B cell (primary cell): ENCODE results near the gene SLU7. TPM values are rescaled to one million over a fixed set of nuclear protein-coding genes. Genes with fewer than 3 reads are reported as not detected.

Experiments
- ATAC-seq: fragments of 200-7000 bp; cut with Tn5 transposase; one replicate; pipeline ENCODE4 v1.10.0; 2021; ENCODE audit warnings: low read depth, mild to moderate bottlenecking, moderate number of reproducible peaks, moderate library complexity
- CTCF ChIA-PET: fragments of 350-600 bp; sonication (Branson Sonifier 250); formaldehyde crosslinking; loops from one replicate; lab custom pipeline; 2021; ENCODE audit warnings: antibody characterized with exemption, inconsistent platforms; lab: Charles Lee
- POLR2A ChIA-PET: fragments of 350-600 bp; sonication (Branson Sonifier 250); formaldehyde crosslinking; loops from one replicate; lab custom pipeline; 2021; ENCODE audit warnings: antibody characterized with exemption; lab: Charles Lee
- DNase-seq: peaks from one replicate; pipeline ENCODE4 v3.0.0; 2013
- H2AFZ ChIP-seq: 2 replicates; pipeline ENCODE4 v1.6.1; 2012; ENCODE audit warnings: mild to moderate bottlenecking, low read depth, low read length; ENCODE audit not compliant: insufficient read depth, poor library complexity, severe bottlenecking
- H3K27ac ChIP-seq, 2 donors: 1 replicate in 1 of 2; 2 replicates in 1 of 2; pipeline ENCODE4 v1.5.1; 2012 to 2013; ENCODE audit warnings: low read length in 2 of 2, mild to moderate bottlenecking in 2 of 2, moderate library complexity in 1 of 2
- H3K27me3 ChIP-seq, 4 experiments: fragments of 200-600 bp in 1 of 4; sonication (generic) in 1 of 4; replicated peaks in 1 of 4; 1 replicate in 2 of 4; 2 replicates in 2 of 4; pipeline versions ENCODE4 v1.6.1 to v1.7.0; 2013 to 2016; ENCODE audit warnings: low read length in 3 of 4, mild to moderate bottlenecking in 2 of 4, mixed read lengths in 1 of 4, moderate library complexity in 1 of 4; ENCODE audit not compliant: insufficient read depth in 4 of 4, control insufficient read depth in 3 of 4; ENCODE audit errors: control extremely low read depth in 1 of 4
- H3K36me3 ChIP-seq, 2 experiments: replicated peaks in 1 of 2; 1 replicate in 1 of 2; 2 replicates in 1 of 2; pipeline versions ENCODE4 v1.6.1 to v1.7.1; 2013; ENCODE audit warnings: low read length in 1 of 2; ENCODE audit not compliant: insufficient read depth in 2 of 2, control insufficient read depth in 1 of 2; ENCODE audit errors: control extremely low read depth in 1 of 2, extremely low read depth in 1 of 2
- H3K4me1 ChIP-seq, 2 donors: fragments of 200-600 bp in 1 of 2; sonication (generic) in 1 of 2; 1 replicate in 1 of 2; 2 replicates in 1 of 2; pipeline versions ENCODE4 v1.5.1 to v1.6.1; 2013 to 2017; ENCODE audit warnings: low read length in 2 of 2; ENCODE audit not compliant: control insufficient read depth in 2 of 2, insufficient read depth in 2 of 2
- H3K4me2 ChIP-seq: replicated peaks from 2 replicates; pipeline ENCODE3; 2012; ENCODE audit warnings: mild to moderate bottlenecking, low read depth, low read length; ENCODE audit not compliant: poor library complexity, severe bottlenecking
- H3K4me3 ChIP-seq, 5 experiments: fragments of 200-600 bp in 1 of 5; sonication (generic) in 1 of 5; 1 replicate in 3 of 5; 2 replicates in 2 of 5; pipeline versions ENCODE4 v1.5.1 to v1.7.0; 2011 to 2016; ENCODE audit warnings: low read length in 4 of 5, mild to moderate bottlenecking in 4 of 5, low read depth in 2 of 5, control low read depth in 1 of 5, moderate library complexity in 1 of 5; ENCODE audit not compliant: insufficient read depth in 1 of 5; ENCODE audit errors: control extremely low read depth in 1 of 5, extremely low read depth in 1 of 5
- H3K79me2 ChIP-seq: fragments of 200-600 bp; sonication (generic); one replicate; pipeline ENCODE4 v1.6.0; 2016; ENCODE audit warnings: low read length; ENCODE audit not compliant: control insufficient read depth, insufficient read depth
- H3K9ac ChIP-seq: fragments of 200-600 bp; sonication (generic); 2 replicates; pipeline ENCODE4 v1.6.1; 2017; ENCODE audit warnings: mild to moderate bottlenecking, low read length, moderate library complexity
- H3K9me3 ChIP-seq, 3 donors: one replicate each; pipeline versions ENCODE4 v1.6.1 to v1.7.1; 2013; ENCODE audit warnings: low read length in 2 of 3; ENCODE audit not compliant: control insufficient read depth in 2 of 3, insufficient read depth in 1 of 3; ENCODE audit errors: control extremely low read depth in 1 of 3
- H4K20me1 ChIP-seq: 2 replicates; pipeline ENCODE4 v1.6.0; 2012; ENCODE audit warnings: mild to moderate bottlenecking, low read length; ENCODE audit not compliant: insufficient read depth, control insufficient read depth, poor library complexity, severe bottlenecking
- H3K27ac Mint-ChIP-seq: one replicate; pipeline ENCODE4 v1.8.0; 2021; ENCODE audit warnings: mixed read lengths
- H3K27me3 Mint-ChIP-seq: one replicate; pipeline ENCODE4 v1.8.0; 2021; ENCODE audit warnings: mixed read lengths
- H3K4me1 Mint-ChIP-seq: one replicate; pipeline ENCODE4 v1.8.0; 2021; ENCODE audit warnings: mixed read lengths
- H3K4me3 Mint-ChIP-seq: one replicate; pipeline ENCODE4 v1.8.0; 2021; ENCODE audit warnings: mixed read lengths
- H3K9me3 Mint-ChIP-seq: one replicate; pipeline ENCODE4 v1.8.0; 2022; ENCODE audit warnings: mixed read lengths; ENCODE audit not compliant: insufficient read depth
- CTCF ChIP-seq: fragments of 200-600 bp; IDR thresholded peaks from one replicate; pipeline ENCODE4 v1.8.0; 2022; ENCODE audit warnings: antibody characterized with exemption, mild to moderate bottlenecking
- EZH2 ChIP-seq: IDR thresholded peaks from 2 replicates; pipeline ENCODE4 v1.6.1; 2012; ENCODE audit warnings: borderline replicate concordance, low read depth, mild to moderate bottlenecking, moderate library complexity, low read length; ENCODE audit not compliant: insufficient read depth, poor library complexity, severe bottlenecking
- WGBS: methylation state at CpG from one replicate; pipeline ENCODE4 v1.1.5; 2013; ENCODE audit warnings: missing lambda C conversion rate; ENCODE audit not compliant: insufficient coverage; 5-methylcytosine and 5-hydroxymethylcytosine counted together
- intact Hi-C: fragments of 100-400 bp; cut with micrococcal nuclease; formaldehyde crosslinking; loops from one replicate; pipeline ENCODE4 v1.10.0; 2022
- polyA plus RNA-seq: library from polyadenylated mRNA; depleted of rRNA; stranded (reverse); fragments of >200 nt; gene quantifications from 2 replicates; pipeline ENCODE4 v1.2.3, GENCODE V29; 2012
- total RNA-seq, 2 donors: library from RNA; stranded (reverse); fragments of 120-200 nt in 1 of 2; gene quantifications; 1 replicate in 1 of 2; 2 replicates in 1 of 2; pipeline versions ENCODE4 v1.2.3 to v1.2.4, GENCODE V29; 2013 to 2022

Gene SLU7
- total and polyA plus RNA-seq, 2 donors (not counting 1 experiment from before 2014, with no cell fraction given): 30.8 to 68.3 TPM

GRCh38 chr5:160452795-160453194, 33.9 kb upstream of the SLU7 start:
- intact Hi-C loops: no loop called here
- Mint-ChIP-seq H3K4me1 (peaks cover 12% of the 10 kb centered on the region), H3K9me3 (no peaks in the 10 kb centered on the region), H3K27me3 (peaks cover 5% of the 10 kb centered on the region), H3K4me3 (no peak overlapping the region), H3K27ac (no peak overlapping the region)
- POLR2A ChIA-PET: interaction anchor here (1.1 kb wide), 1 partner anchor 9 kb away, joined by 3 read pairs; no protein-coding TSS in a partner anchor
- Histone ChIP-seq H3K36me3 (no peaks in the 10 kb centered on the region), H4K20me1 (no peaks in the 10 kb centered on the region), H3K27ac (no peak overlapping the region), H3K9me3 (no peaks in the 10 kb centered on the region), H3K79me2 (no peaks in the 10 kb centered on the region), H3K4me1 (peaks cover 2 to 5% of the 10 kb centered on the region in 2 donors), H3K27me3 (peaks cover 0 to 9% (median 0%) of the 10 kb centered on the region in 4 experiments), H3K4me3 (no peak overlapping the region), H2AFZ (no peak overlapping the region), H3K9ac (no peak overlapping the region), H3K4me2 (no peak overlapping the region)
- ATAC-seq: no peak
- no peak for TF ChIP-seq CTCF
- no peak for TF ChIP-seq EZH2
- 34% methylated on average over 5 of the region's 6 CpGs for WGBS
- DNase-seq: no peak
- CTCF ChIA-PET: interaction anchor here (0.9 to 2.9 kb wide), 3 partner anchors 15 to 55 kb away, joined by 4 to 14 read pairs (median 7); no protein-coding TSS in a partner anchor

GRCh38 chr5:160452036-160452435, 33.2 kb upstream of the SLU7 start:
- no peak overlapping the region for H3K9ac ChIP-seq
- DNase-seq: no peak
- no peak for ATAC-seq
- Mint-ChIP-seq H3K4me1 (peaks cover 12% of the 10 kb centered on the region), H3K27ac (no peak overlapping the region), H3K9me3 (no peaks in the 10 kb centered on the region), H3K4me3 (no peak overlapping the region), H3K27me3 (peaks cover 5% of the 10 kb centered on the region)
- ChIA-PET CTCF (interaction anchor here (0.9 to 2.9 kb wide), 3 partner anchors 14 to 56 kb away, joined by 4 to 14 read pairs (median 7); no protein-coding TSS in a partner anchor), POLR2A (no interaction called here)
- H3K79me2 ChIP-seq: no peaks in the 10 kb centered on the region
- H3K4me2 ChIP-seq: no peak overlapping the region
- TF ChIP-seq CTCF (no peak), EZH2 (no peak)
- H3K4me1 ChIP-seq: peaks cover 2 to 5% of the 10 kb centered on the region in 2 donors
- H3K27ac ChIP-seq: no peak overlapping the region
- peaks cover 0 to 9% (median 0%) of the 10 kb centered on the region in 4 experiments for H3K27me3 ChIP-seq
- H2AFZ ChIP-seq: no peak overlapping the region
- H3K9me3 ChIP-seq: no peaks in the 10 kb centered on the region
- no peak overlapping the region for H3K4me3 ChIP-seq
- intact Hi-C loops: no loop called here
- H4K20me1 ChIP-seq: no peaks in the 10 kb centered on the region
- no peaks in the 10 kb centered on the region for H3K36me3 ChIP-seq
